Loucy (cell line): ENCODE results near the gene RAD51B.

ENCODE experiments used
- EZH2phosphoT487 ChIP-seq: fragments of 200-600 bp; IDR thresholded peaks from 2 replicates; pipeline ENCODE4 v1.6.1; 2018; ENCODE audit warnings: antibody characterized with exemption, mild to moderate bottlenecking, moderate library complexity, borderline replicate concordance
- TF ChIP-seq, protein P1 (sequence below): fragments of 200-600 bp; sonication (generic); conservative IDR thresholded peaks from 2 replicates; pipeline ENCODE4 v1.5.1; 2014; ENCODE audit warnings: mild to moderate bottlenecking, antibody characterized with exemption, low read length

- TF ChIP-seq, protein P1, sequence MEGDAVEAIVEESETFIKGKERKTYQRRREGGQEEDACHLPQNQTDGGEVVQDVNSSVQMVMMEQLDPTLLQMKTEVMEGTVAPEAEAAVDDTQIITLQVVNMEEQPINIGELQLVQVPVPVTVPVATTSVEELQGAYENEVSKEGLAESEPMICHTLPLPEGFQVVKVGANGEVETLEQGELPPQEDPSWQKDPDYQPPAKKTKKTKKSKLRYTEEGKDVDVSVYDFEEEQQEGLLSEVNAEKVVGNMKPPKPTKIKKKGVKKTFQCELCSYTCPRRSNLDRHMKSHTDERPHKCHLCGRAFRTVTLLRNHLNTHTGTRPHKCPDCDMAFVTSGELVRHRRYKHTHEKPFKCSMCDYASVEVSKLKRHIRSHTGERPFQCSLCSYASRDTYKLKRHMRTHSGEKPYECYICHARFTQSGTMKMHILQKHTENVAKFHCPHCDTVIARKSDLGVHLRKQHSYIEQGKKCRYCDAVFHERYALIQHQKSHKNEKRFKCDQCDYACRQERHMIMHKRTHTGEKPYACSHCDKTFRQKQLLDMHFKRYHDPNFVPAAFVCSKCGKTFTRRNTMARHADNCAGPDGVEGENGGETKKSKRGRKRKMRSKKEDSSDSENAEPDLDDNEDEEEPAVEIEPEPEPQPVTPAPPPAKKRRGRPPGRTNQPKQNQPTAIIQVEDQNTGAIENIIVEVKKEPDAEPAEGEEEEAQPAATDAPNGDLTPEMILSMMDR = no peak
- no peak for TF ChIP-seq EZH2phosphoT487
These were observed 700.1 kb downstream of the RAD51B start for GRCh38 chr14:68519671-68520187.
